K562 (cell line): ENCODE results near the gene SAP30BP. TPM values are rescaled to one million over a fixed set of nuclear protein-coding genes. Genes with fewer than 3 reads are reported as not detected.

Experiments
- ETV1 ChIP-seq: fragments of 450-650 bp; conservative IDR thresholded peaks from 2 replicates; pipeline ENCODE4 v1.6.1; 2016; ENCODE audit warnings: missing genetic modification characterization, control low read depth, low read depth, missing compliant biosample characterization
- GTF3C2 ChIP-seq: IDR thresholded peaks from 3 replicates; pipeline ENCODE4 v1.6.1; 2011; ENCODE audit warnings: borderline replicate concordance, mild to moderate bottlenecking, moderate library complexity; ENCODE audit not compliant: insufficient read length; ENCODE audit errors: extremely low read depth
- HMG20B ChIP-seq: fragments of 250-450 bp; sonication (Bioruptor Pico); IDR thresholded peaks from 2 replicates; pipeline ENCODE4 v1.5.0; 2021; ENCODE audit warnings: mild to moderate bottlenecking
- IRF2 ChIP-seq: sonication (generic); formaldehyde crosslinking; IDR thresholded peaks from 2 replicates; pipeline ENCODE4 v1.8.1; 2022; ENCODE audit warnings: mild to moderate bottlenecking, missing genetic modification reagents
- MAFK ChIP-seq: IDR thresholded peaks from 2 replicates; pipeline ENCODE4 v1.6.1; 2011; ENCODE audit warnings: low read length, improper control_type of control experiment
- MCM5 ChIP-seq: fragments of 450-650 bp; IDR thresholded peaks from 2 replicates; pipeline ENCODE4 v1.6.1; 2016; ENCODE audit warnings: low read depth
- NR1H2 ChIP-seq: sonication (generic); formaldehyde crosslinking; IDR thresholded peaks from 2 replicates; pipeline ENCODE4 v1.4.0; 2020; ENCODE audit warnings: mild to moderate bottlenecking, missing genetic modification reagents
- PHB2 ChIP-seq: fragments of 450-650 bp; IDR thresholded peaks from 2 replicates; pipeline ENCODE4 v1.6.1; 2017; ENCODE audit warnings: low read depth
- POLR3G ChIP-seq: IDR thresholded peaks from 2 replicates; pipeline ENCODE4 v1.6.1; 2011; ENCODE audit not compliant: insufficient read length, insufficient replicate concordance; ENCODE audit errors: extremely low read depth
- PTBP1 ChIP-seq: fragments of 200-400 bp; formaldehyde crosslinking; IDR thresholded peaks from 2 replicates; pipeline ENCODE4 v1.6.1; 2017; ENCODE audit warnings: low read depth, low read length
- RCOR1 ChIP-seq, 2 experiments: IDR thresholded peaks; 2 replicates each; pipeline ENCODE4 v1.6.1; 2012; ENCODE audit warnings: low read depth in 2 of 2, low read length in 2 of 2, borderline replicate concordance in 1 of 2, improper control_type of control experiment in 1 of 2
- SAP30 ChIP-seq: fragments of 200-600 bp; sonication (generic); IDR thresholded peaks from 2 replicates; pipeline ENCODE4 v1.6.1; 2012; ENCODE audit warnings: borderline replicate concordance, low read depth, mild to moderate bottlenecking, moderate library complexity, low read length, control low read depth, inconsistent platforms; ENCODE audit not compliant: insufficient read depth, poor library complexity, severe bottlenecking
- SMC3 ChIP-seq: conservative IDR thresholded peaks from 2 replicates; pipeline ENCODE4 v1.6.1; 2011; ENCODE audit warnings: low read depth, low read length, improper control_type of control experiment; ENCODE audit not compliant: insufficient read depth
- SPI1 ChIP-seq: IDR thresholded peaks from 2 replicates; pipeline ENCODE4 v1.6.1; 2011; ENCODE audit warnings: low read depth, low read length, control low read depth, borderline replicate concordance
- SRF ChIP-seq, 2 experiments: fragments of 250-450, 450-650 bp in 1 of 2; sonication (Bioruptor Pico) in 1 of 2; sonication (generic) in 1 of 2; formaldehyde crosslinking; IDR thresholded peaks; 2 replicates each; pipeline versions ENCODE4 v1.5.0 to v1.5.1; 2020 to 2022; ENCODE audit warnings: mild to moderate bottlenecking in 1 of 2, missing genetic modification reagents in 1 of 2
- STAT5A ChIP-seq: IDR thresholded peaks from 2 replicates; pipeline ENCODE4 v1.6.1; 2012; ENCODE audit warnings: low read length, inconsistent platforms, borderline replicate concordance
- TRIM25 ChIP-seq: fragments of 450-650 bp; IDR thresholded peaks from 2 replicates; pipeline ENCODE4 v1.7.0; 2016; ENCODE audit warnings: borderline replicate concordance
- YBX1 ChIP-seq: fragments of 450-650 bp; IDR thresholded peaks from 2 replicates; pipeline ENCODE4 v1.7.1; 2016; ENCODE audit warnings: mild to moderate bottlenecking
- ZNF165 ChIP-seq: fragments of 250-450 bp; sonication (Bioruptor Pico); IDR thresholded peaks from 2 replicates; pipeline ENCODE4 v1.4.0; 2020; ENCODE audit warnings: borderline replicate concordance
- ZNF174 ChIP-seq: fragments of 250-450 bp; sonication (Bioruptor Pico); IDR thresholded peaks from 2 replicates; pipeline ENCODE4 v1.4.0; 2020; ENCODE audit warnings: mild to moderate bottlenecking
- ZNF212 ChIP-seq: fragments of 450-650 bp; formaldehyde crosslinking; IDR thresholded peaks from 2 replicates; pipeline ENCODE4 v1.4.0; 2020; ENCODE audit warnings: mild to moderate bottlenecking
- ZNF282 ChIP-seq: sonication (generic); formaldehyde crosslinking; IDR thresholded peaks from 2 replicates; pipeline ENCODE4 v1.8.1; 2023; ENCODE audit warnings: missing genetic modification reagents
- ZNF583 ChIP-seq: fragments of 250-450 bp; sonication (Bioruptor Pico); IDR thresholded peaks from 2 replicates; pipeline ENCODE4 v1.4.0; 2020
- ZNF586 ChIP-seq: fragments of 450-650 bp; formaldehyde crosslinking; conservative IDR thresholded peaks from 2 replicates; pipeline ENCODE4 v1.4.0; 2020; ENCODE audit warnings: mild to moderate bottlenecking, moderate library complexity
- ZNF76 ChIP-seq: fragments of 250-450 bp; sonication (Bioruptor Pico); IDR thresholded peaks from 2 replicates; pipeline ENCODE4 v1.4.0; 2020; ENCODE audit warnings: mild to moderate bottlenecking, moderate library complexity, borderline replicate concordance
- polyA plus RNA-seq, 8 experiments: library from polyadenylated mRNA; depleted of rRNA in 4 of 8; stranded (reverse) in 5 of 8; unstranded in 3 of 8; fragments of >200 nt; fragmentation: Nextera tagmentation in 2 of 8; fragmentation: Illumina TruSeq in 1 of 8; extraction: Ambion mirVana in 2 of 8; extraction: Trizol in 1 of 8; gene quantifications; 2 replicates each; pipeline versions ENCODE4 v1.2.1 to v1.2.3, GENCODE V29; 2011 to 2014; ENCODE audit warnings: inconsistent platforms in 1 of 8, missing spikeins in 1 of 8
- total RNA-seq, 7 experiments: library from RNA; depleted of rRNA in 6 of 7; stranded (reverse); fragments of >200 nt in 6 of 7; fragmentation: Illumina TruSeq in 2 of 7; extraction: Trizol in 2 of 7; gene quantifications; 2 replicates each; pipeline versions ENCODE4 v1.2.1 to v1.2.3, GENCODE V29; 2011 to 2021; ENCODE audit warnings: low replicate concordance in 1 of 7

SAP30BP gene
- total and polyA plus RNA-seq, 9 of the 15 experiments (the other 6 are each of a cell fraction or from before 2014, with no cell fraction given), result 45.3 to 154 (median 71.7) TPM

GRCh38 chr17:75633486-75634375, 33.4 kb upstream of the SAP30BP start (continued):
- TF ChIP-seq STAT5A (no peak), MAFK (no peak), MCM5 (no peak), PHB2 (no peak), ZNF174 (CRISPR knock-in tag) (no peak), ETV1 (tag) (no peak), NR1H2 (CRISPR knock-in tag) (no peak), ZNF212 (CRISPR knock-in tag) (no peak), IRF2 (CRISPR knock-in tag) (no peak), ZNF76 (no peak), POLR3G (no peak), HMG20B (no peak), GTF3C2 (no peak), SRF (CRISPR knock-in tag; IDR thresholded peaks at IDR 0.05) (no peak), PTBP1 (no peak), ZNF586 (no peak), YBX1 (no peak), ZNF583 (CRISPR knock-in tag) (no peak), TRIM25 (no peak), SMC3 (peak; percentile 43), RCOR1 (IDR thresholded peaks at IDR 0.05; ENCODE audit: borderline replicate concordance in 1 of 2, low read depth in 2 of 2, low read length in 2 of 2) (peak in 1 of 2 experiments; percentile 29; a peak in 1 of 4 replicates), ZNF165 (CRISPR knock-in tag) (no peak), SPI1 (no peak), SAP30 (peak; percentile 95), ZNF282 (CRISPR knock-in tag) (no peak)
